Stimulated activated CD8-positive, alpha-beta memory T cell treated with anti-CD3 and anti-CD28 coated beads, Interleukin-2, amount 100 ng/mL, for 1 hour (primary cell): ENCODE data around the gene POU2F1.

Experiments
- DNase-seq, 2 donors: peaks; one replicate each; pipeline ENCODE4 v3.0.0-alpha.2; 2020; ENCODE audit warnings: low read depth in 2 of 2

Gene POU2F1

GRCh38 chr1:167272369-167272957 is 51.8 kb downstream of the POU2F1 start:
- DNase-seq, result no peak

- no peak for DNase-seq
These were observed 52.5 kb downstream of the POU2F1 start for GRCh38 chr1:167273027-167273800.

DNA sequence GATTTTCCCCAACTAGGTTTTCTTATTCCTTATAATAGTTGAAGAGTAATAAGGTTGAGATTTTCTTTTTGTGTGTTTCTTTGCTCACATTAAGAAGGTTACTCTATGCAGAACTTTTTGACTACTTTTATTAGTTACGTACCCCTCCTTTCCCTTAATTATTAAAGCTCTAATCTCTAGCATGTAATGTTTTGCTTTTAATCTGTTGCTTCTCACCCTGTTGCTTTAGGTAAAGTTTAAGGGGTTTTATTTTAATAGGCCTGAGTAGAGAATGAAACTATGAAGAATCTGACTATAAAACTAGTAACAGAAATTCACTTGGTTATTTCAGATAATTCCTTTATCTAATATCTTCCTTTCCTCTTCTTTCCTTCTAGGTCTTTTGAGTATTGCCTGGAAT is 53.4 kb downstream of the POU2F1 start:
- DNase-seq, result no peak

DNA sequence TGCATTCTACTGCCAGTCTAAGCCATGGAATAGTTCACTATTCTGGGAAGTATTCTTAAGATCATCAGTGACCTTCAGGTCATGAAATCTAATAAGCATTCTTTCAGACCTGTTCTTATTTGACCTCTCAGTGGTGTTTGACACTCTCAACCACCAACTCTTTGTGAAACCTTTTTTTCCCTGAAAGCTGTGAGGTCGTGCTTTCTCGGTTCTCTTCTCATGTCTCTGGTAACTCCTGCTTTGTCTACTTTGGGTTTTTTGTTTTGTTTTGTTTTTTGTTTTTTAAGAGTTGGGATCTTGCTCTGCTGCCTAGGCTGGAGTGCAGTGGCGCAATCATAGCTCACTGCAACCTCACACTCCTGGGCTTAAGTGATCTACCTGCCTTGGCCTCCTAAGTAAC is 56.3 kb downstream of the POU2F1 start:
- no peak for DNase-seq

- no peak for DNase-seq
These were observed 57.8 kb downstream of the POU2F1 start for GRCh38 chr1:167278497-167278896.

DNA sequence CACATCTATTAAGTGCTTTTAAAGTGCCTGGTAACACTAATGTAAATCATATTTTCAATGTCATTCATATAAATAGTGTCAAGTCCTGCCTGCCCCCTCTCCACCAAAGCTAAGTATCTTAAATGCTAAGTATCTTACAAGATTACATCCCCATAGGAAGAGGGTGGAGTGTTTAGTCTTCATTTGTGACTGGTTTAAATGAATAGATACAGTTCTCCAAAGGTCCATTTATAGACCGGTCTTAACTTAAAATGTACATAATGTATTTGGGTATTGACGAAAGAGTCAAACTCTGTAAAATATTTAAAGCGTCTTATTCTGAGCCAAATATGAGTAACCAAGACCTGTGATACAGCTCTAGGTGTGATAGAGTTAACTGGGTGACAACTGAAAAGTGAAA is 60.2 kb downstream of the POU2F1 start:
- no peak for DNase-seq

DNA sequence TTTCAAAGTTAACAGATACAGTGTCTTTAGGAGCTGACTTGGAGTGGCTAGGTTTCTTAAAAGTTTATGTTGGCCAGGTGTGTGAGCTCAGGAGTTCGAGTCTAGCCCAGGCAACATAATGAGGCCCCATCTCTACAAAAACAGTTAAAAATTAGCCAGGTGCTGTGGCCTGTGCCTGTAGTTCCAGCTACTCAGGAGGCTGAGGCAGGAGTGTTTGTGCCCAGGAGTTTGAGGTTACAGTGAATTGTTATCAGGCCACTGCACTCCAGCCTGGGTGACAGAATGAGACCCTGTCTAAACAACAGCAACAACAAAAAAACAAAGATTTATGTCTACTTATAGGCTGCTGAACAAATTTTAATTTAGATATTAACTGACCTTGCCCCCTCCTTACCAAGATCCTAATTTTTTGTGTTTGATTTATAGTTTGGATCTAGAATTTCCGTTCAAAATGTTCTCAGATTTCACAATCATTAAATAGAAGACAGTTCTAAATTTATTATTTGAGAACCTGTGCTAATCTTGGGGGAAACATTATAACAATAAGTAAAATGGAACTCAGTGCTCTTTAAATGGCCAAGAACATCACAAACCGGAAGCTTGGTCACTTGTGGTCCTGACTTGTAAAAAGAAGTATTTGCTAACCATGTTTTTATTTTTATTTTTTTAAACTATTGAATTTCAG is 67.8 kb downstream of the POU2F1 start:
- no peak for DNase-seq

GRCh38 chr1:167289075-167289442 is 68.4 kb downstream of the POU2F1 start:
- DNase-seq, result no peak

GRCh38 chr1:167289966-167290365 is 69.3 kb downstream of the POU2F1 start:
- no peak for DNase-seq

DNA sequence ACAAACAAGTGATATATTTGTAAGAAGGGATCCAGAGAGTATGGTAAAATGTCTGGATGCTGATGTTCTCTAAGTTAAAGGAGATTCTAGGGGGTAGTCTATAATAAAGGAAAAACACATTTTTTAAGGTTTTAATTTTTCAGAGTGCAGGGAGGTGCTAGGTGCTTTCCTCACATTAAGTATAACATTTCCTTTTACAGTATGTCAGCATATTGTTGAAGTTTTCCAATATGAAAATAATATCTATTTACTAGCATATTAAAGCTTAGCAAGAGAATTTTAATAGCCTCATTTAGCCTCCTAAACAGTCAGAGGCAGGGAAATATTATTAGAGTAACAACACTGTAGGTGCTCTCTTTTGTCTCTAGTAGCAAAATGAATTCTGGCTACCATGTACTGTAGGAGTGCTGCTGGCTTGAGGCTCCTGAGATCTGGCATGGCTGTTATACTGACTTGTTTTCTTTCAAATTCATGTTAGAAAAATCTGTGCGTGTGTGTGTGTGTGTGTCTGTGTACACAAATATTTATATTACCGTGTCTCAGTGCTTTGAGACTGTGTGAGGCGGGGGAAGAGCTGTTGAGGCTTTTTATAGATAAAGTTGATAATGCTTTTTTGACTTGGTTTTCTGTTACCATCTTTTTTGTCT is 71.0 kb downstream of the POU2F1 start:
- DNase-seq, result no peak

GRCh38 chr1:167292216-167292615 is 71.5 kb downstream of the POU2F1 start:
- no peak for DNase-seq

GRCh38 chr1:167293057-167293456 is 72.4 kb downstream of the POU2F1 start:
- DNase-seq, result no peak

DNA sequence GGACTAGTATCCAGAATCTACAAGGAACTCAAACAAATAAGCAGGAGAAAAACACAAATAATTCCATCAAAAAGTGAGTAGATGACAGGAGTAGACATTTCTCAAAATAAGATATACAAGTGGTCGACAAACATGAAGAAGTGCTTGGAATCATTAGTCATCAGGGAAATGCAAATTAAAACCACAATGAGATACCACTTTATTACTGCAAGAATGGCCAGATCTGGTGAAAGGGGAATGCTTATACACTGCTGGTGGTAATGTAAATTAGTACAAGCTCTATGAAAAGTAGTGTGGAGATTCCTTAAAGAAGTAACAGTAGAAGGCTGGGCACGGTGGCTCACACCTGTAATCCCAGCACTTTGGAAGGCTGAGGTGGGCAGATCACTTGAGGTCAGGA is 73.8 kb downstream of the POU2F1 start:
- DNase-seq, result no peak

DNA sequence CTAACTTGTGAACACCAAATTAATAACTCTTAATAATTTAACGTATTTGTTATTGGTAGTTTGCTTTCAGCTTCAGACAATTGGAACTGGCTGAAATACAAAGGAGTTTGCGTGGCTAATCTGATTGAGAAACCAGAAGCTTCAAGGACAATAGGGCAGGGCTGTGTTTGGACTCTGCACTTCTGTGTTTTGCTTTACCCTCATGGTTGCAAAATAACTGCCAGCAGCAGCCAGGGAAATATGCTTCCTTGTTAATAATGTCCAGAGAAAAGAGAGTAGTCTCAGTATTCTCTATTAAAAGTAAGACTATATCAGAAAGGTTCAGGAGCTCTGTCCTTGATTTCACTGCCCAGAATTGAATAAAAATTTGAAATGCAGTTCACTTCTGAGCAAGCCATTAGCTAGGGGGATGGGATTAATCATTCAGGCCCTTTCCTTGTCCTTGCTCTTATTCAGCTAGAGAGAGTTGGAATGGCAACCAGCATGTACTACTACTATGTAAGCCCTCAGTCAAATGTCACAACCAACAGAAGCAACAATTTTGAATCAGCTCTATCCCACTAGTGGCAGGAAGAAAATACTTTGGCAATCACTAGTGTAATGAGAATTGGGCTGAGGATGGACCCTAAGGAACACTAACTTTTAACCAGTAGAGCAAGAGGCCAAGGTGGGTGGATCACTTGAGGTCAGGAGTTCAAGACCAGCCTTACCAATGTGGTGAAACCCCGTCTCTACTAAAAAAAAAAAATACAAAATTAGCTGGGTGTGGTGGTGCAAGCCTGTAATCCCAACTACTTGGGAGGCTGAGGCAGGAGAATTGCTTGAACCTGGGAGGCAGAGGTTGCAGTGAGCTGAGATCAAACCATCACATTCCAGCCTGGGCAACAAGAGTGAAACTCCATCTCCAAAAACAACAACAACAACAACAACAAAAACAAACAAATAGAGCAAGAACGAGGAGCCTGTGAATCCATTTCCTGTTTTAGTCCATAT is 76.8 kb downstream of the POU2F1 start:
- no peak for DNase-seq

DNA sequence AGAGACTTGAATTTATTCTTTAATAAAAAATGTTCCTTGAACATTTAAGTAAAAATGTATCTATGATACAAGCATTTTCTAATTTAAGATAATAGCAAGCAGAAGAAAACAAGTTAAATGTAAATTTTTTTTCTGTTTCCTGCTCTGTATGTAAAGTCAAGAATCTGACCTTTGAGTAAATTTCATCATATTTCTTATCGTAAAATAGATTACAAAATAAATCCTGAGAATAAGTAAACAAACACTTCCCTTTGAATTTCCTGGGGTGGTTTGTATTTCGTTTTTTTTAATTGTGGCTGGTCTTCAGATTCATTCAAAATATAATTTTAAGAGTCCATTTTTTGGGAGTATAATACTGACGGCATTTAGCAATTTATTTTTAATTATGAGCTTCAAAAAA is 77.6 kb downstream of the POU2F1 start:
- DNase-seq, result no peak

GRCh38 chr1:167301355-167301754 is 80.7 kb downstream of the POU2F1 start:
- no peak for DNase-seq

DNA sequence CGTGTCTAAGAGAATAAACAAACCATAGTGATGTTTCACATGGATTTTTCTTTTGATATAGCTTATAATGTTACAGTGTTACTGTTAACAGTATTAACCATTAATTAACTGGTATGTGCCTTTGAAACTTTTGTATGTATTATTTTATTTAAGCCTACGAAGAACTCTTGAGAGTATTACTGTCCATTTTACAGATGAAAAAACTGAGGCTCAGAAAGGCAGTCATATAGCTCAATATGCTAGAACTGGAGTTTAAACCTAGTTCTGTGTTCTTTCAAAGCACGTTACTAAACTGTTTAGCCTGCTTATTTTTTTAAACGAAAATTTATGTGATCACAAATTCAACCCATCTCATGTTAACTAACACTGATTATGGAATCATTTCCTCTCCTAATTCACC is 83.5 kb downstream of the POU2F1 start:
- no peak for DNase-seq

DNA sequence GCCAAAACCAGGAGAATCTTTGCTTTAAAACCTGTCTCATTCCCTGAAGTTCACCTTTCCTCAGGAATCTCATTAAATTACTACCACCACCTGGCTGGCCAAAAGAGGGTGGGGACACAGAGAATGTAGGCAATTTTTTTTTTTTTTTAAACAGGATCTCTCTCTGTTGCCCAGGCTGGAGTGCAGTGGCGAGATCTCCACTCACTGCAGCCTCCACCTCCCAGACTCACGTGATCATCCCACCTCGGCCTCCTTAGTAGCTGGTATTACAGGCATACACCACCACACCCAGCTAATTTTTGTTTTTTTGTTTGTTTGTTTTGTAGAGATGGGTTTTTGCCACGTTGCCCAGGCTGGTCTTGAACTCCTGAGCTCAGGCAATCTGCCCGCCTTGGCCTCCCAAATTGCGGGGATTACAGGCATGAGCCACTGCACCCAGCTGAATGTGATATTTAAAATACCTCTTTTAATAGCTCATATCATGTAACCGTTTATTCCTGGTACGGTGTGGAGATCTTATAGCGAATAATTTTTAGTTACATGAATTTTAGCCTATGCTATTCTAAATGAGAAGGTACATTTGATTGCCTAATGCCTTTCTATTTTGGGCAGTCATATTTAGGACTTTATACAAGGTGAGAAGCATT is 84.5 kb downstream of the POU2F1 start:
- DNase-seq, result no peak

- no peak for DNase-seq
These were observed 85.1 kb downstream of the POU2F1 start for GRCh38 chr1:167305706-167306277.

GRCh38 chr1:167310732-167311131 is 90.0 kb downstream of the POU2F1 start:
- no peak for DNase-seq

GRCh38 chr1:167312871-167313270 is 92.2 kb downstream of the POU2F1 start:
- no peak for DNase-seq
